GM18519 (cell line): Measurements from ENCODE around the gene SLIT1.

ENCODE experiments used
- ATAC-seq: cut with Tn5 transposase; IDR thresholded peaks from one replicate; pipeline ENCODE4 v1.9.1; 2021; ENCODE audit warnings: mild to moderate bottlenecking, moderate library complexity; ENCODE audit not compliant: unreplicated experiment, low FRiP score

The SLIT1 gene

DNA sequence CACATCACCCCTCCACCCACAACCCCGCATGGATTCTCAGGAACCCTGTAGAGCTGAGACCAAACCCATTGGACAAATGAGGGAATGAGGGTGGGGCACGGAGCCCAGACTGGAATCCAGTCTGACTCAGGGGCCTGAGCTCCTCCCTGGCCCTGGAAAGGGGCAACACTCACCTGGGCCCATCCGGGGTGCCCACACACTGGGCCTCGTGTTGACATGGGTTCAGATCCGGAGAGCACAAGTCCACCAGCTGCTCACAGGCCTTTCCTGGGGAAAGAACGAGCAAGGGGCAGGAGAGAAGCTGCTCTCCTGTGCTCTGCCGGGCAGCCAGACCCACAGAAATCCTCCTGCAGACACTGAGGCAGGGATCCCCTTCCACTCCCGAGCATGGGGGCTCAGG, 172.2 kb downstream of the SLIT1 start:
- no peak for ATAC-seq

DNA sequence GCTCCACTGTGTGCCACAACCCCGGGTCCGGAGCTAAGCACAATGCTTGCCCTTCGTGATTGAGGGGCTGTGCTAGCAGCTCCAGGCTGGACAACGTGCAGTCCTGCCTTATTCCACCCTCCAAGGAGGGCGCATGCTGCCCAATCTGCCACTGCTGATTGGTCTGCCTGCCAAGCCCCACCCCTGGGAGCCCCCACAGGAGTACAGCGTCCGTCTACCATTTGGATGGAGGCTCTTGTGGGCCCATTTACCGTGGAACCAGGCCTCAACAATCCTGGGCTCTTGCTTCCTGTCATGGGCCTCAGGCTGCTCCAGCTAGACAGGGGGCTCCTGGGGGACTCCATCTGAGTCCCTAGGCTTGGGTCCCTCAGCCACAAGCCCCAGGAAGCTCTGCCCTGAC, 173.3 kb downstream of the SLIT1 start:
- ATAC-seq: no peak

DNA sequence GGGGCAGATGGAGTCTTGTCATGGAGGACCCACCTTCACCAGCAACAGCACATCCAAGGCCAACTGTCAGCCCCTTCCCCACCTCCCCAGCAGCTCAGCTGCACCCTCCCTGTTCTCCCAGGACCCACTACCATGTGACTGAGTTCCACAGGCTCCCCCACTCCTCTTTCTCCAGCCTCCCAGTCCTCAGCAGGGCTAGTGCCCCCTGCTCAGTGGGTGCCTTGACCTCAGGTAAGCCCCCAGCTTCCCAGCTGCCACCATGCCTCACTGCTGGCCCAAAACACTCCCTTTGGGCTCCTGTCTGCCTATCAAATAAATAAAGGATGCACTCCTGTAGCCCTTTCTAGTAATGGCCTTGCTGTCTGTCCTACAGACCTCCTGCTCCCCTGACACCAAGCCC, 174.4 kb downstream of the SLIT1 start:
- no peak for ATAC-seq

DNA sequence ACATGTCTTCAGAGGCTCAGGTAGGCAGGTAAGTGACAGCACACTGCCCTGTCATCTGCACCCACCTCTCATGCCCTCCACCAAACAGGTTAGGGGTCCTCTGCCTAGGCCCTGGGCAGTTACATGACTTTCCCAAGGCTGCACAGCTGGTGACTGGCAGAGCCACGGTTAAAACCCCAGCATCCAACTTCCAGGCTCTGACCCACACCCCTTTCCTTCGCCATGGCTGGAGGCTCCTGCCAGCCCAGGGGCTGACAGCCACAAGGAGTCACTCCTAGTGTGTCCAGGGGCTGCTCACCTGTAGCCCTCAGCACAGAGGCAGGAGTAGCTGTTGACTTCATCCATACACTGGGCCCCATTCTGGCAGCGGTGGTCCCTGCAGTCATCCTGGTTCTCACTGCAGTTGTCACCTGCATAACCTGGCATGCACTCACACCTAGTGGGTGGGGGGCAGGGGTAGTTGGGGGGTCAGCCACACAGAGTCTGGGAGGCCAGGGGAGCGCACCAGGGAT, 175.0 kb downstream of the SLIT1 start:
- no peak for ATAC-seq

DNA sequence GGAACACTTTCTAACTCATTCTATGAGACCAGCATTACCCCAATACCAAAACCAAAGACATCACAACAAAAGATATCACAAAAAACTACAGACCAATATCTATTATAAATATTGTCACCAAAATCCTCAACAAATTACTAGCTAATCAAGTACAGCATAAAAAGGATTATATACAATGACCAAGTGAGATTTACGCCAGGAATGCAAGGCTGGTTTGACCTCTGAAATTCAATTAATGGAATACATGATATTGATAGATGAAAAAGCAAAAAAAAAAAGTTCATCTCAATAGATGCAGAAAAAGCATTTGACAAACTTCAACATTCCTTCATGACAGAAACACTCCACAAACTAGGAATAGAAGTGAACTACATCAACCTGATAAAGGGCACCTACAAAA, 178.3 kb downstream of the SLIT1 start:
- no peak for ATAC-seq

DNA sequence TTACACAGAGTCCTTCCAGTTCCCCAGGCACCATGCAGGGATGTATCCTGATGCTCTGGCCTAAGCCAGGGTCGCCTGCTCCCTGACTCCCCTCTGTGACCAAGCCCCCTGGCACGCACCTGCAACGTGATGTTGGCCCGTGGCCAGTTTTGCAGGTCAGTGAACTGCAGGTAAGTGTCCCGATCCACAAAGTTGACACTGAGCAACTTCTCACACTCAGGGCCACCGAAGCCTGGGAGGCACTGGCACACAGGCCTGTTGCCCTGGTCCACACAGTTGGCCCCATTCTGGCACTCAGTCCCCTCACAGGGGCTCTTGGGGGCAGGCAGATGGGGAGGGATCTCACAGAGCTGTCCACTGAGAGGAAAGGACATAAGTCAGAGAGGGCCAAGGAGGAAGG, 179.4 kb downstream of the SLIT1 start:
- no peak for ATAC-seq

DNA sequence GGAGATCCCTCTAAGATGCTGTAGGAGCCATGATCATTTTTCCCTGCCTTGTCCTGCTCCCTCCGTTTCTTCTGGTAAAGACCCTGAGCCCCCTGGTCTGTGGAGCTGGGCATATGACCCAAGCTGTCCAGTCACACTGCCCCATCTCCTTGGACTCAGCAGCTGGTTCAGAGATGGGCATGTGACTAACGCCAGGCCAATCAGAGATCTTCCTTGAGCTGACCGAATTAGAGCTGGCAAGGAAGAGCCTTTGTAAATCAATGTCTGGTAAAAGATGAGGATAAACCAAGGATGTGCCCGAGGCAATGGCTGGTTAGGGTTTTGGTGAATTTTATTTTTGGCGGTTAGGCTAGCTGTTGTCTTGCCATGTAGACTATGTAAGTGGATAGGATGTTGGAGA, 180.4 kb downstream of the SLIT1 start:
- no peak for ATAC-seq

DNA sequence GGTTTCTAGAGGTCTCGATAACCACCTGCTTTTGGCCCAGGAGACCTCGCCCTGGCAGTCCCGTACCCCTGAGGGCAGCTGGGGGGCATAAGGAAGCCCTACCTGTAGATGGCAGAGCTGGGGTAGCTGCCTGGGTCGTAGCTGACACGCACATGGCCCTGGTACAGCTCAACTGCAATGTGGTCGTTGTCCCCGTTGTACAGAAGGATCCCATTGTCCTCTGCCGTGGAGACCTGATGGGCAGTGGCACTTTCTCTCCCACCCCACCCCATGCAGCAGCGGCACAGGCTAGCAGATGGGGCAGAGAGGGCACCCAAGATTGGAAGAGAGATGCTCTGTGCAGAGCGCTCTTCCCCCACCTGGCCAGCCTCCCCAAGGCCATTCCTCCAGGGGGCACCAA, 181.2 kb downstream of the SLIT1 start:
- ATAC-seq: no peak

DNA sequence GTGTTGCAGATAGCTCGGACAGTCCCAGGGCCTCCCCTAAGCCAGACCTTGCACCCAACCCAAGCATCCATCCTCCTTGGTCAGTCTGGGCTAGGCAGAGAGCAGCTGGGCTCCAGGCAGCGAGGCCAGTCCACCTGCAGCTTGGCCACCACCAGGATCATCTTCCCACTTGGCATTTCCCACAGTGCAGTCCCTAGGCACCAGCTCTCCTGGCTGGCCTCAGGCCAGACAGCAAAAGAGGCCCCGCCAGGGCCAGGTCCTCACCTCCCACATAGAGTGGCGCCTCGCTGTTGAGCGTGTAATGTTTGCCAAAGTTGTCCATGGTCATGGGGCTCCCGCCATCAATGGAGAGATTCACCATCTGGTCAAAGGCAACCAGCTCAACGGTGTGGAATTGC, 182.0 kb downstream of the SLIT1 start:
- ATAC-seq: no peak

DNA sequence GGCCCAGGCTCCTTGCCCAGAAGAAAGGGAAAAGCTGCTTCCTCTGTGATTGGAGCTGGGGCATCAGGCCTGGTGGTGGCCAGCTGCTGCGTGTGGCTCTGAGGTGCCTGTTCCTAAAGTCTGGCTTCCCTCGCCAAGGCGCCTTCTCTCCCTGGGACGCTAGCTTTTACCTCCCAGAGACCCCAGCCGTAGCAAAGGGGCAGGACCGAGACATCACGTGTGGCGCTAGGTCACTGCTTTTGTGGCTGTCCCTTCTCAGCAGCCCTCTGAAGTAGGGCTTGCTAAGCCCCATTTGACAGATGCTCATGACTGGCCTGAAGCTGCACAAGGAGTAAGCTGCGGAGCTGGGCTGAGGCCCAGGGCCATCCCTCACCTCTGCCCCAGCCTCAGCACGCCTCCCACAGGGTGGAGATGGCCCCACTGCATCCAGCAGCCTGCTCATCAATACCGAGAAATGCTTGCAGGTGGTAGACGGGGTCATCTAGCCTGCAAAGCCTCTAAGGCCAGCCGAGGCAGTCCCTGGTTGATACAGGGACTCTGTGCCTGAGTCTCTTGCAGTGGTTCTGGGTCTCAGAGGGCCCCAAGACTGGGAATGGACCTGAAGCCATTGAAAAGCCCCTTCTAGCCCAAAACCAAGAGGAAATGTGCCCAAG, 182.5 kb downstream of the SLIT1 start:
- ATAC-seq: no peak

DNA sequence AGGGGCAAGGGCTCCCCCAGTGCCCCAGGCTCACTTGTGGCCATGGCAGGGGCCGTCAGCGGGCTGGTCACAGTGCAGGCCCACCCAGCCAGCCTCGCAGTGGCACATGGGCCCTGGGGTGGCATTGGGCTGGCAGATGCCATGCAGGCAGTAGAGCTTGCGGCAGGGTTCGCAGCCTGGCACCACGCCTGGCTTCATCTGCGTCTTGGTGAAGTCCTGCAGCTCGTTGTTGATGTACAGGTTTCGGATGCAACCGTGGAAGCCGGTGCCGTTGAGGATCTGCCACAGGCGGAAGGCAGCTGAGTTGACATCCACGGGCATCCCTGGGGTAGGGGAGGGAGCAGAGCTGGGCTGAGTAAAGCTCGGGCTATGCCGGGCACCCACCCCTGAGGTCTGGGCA, 183.1 kb downstream of the SLIT1 start:
- ATAC-seq: no peak

DNA sequence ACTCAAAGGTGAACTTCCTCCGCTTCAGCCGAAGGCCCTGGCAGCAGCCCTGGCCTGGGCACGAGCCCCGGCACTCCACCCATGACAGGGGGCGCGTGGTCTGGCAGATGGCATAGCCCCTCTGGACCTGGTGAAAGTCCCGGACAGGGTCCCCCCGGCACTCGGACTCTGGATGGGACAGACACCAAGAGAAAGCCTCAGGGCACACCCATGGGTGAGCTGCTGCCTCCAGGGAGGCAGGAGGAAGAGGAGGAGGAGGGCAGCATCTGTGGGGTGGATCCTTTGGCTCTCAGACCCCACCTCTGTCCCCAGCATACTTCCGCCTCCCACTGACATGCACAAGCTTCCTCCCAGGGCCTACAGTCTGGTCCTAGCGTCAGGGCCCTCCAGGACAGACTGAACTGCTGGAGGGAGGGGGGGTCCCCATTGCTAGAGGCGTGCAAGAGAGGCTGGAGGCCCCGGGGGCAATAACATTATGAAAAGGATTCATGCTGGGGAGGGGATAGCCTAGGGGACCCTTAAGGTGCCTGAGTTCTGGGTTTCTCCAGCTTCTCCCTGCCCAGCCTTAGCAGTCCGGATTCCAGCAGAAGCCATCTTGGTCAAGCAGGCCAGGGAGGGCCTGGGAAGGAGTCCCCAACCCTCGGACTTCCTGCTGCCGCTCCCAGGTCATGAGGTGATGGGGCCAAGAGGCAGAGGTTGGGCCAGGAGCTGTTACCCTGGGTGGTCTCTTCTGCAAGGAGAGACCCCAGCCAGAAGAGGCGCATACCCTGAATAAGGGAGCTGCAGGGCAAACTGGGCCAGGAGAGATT, 184.4 kb downstream of the SLIT1 start:
- ATAC-seq: no peak

DNA sequence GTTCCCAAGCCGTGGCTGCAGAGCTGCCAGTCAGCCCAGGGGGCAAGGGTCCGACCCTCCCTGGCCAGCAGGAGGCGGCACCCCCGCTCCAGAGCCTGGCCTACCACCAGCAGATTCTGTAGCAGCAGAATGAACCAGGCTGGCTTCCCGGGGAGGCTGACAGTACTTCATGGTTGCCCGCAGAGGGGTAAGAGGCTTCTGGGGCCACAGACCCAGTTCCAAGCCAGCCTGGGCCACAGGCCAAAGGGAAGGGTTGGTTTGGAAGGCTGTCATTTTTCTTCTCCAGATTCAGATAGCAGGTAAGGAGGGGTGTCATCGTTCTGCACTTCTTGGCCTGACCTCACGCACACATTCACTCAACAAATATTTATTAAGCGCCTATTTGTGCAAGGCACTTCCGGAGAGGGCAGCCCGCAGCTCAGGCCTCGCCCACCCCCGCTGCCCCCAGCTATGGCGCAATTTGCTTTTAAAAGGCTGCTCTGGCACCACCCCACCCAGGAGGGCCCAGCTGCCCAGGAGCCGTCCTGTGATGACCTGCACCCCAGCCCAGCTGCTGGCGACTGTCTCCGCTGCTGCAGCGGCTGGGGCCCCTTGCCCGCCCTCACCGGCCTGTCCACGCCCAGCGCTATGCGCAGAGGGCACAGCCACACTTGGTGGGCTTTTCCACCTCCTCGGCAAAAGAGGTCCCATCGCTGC, 185.1 kb downstream of the SLIT1 start:
- no peak for ATAC-seq

DNA sequence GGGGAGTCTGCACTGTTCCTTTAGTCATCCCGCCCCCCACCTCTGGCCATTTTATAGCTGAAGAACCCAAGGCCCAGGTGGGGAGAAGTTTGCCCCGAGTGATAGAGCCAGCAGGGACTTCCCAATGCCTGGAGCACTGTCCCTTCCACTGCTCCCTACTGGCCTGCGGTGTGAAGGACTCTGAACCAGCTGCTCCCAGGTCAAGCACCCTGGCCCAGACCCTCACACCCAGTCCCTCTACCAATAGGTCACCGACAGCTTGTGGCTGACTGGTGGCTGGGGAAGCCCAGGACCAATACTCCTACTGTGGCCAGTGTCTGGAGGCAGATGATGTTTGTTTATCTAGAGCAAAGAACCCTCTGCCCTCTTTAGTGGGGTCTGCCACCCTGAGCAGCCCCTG, 185.8 kb downstream of the SLIT1 start:
- no peak for ATAC-seq

DNA sequence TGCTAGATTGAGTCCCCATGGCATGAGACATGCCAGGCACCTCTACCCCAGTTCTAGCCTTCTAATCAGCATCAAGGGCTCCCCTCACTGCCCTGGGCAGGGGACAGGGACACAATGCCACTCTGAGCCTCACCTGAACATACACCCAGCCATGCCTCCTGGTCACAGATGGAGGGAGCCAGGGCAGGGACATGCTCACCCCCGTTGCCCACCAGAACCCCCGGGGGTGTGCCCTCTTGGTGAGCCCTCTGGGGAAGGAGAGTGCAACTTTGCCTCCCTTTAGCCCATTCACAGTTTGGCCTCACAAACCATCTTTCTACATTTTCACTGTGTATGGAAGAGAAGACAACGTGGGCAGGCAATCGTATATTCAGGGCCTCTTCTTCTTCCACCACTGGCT, 186.4 kb downstream of the SLIT1 start:
- ATAC-seq: no peak

DNA sequence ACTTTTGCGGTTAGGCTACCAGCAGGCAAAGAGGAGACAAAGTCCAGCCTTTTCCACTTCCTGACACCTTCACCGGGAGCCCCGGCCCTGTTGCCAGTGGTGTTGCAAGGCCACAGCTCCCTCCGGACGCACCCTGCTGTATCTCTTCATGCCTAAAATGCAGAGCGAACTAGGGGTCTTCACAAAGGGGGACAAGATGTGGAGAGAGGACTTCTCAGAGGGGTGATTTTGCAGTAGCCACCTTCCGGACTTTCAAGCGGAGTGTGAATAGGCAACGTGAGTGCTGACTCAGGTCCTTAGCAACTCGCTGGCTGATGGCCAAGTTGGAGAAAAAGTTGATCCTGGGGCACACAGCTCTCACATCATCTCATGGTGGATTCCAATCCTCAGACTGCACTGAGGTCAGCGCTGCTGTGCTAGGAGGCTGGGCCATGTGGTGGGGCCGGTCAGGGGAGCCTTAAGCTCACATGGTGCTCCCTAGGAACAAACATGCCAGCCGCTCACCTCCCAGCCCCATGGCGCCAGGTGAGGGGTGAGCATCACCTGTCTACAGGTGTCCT, 187.3 kb downstream of the SLIT1 start:
- ATAC-seq: no peak

DNA sequence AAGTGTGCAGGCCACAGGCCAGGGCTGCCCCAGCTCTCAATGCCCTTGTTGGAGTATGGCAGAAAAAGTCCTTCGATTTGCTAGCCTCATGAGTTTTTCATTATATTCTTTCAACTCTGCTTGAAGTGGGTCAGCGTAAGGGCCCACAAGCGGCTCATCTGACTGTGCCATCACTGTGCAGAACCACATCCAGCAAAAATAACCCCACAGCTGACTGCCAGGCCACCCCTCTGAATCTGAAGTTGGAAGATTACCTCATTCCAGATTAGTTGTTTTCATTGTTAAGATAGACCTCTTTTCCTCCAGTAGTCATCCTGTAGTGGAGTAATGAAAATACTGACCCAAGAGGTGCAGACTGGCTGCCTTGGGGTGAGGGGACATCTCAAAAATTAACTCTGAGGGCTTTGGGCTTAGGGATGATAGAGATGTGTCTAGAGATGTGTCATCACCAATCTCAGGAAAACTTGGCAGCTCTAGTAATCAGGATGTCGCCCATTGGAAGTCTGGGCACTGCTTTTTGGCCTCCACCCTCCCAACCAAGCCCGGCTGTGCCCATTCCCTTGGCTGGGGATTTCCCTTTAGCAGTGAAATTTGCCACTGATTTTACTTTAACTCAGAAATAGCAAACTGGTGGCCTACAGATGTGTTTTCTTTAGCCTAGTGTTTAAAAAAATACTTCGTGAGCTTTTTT, 189.3 kb downstream of the SLIT1 start:
- no peak for ATAC-seq

DNA sequence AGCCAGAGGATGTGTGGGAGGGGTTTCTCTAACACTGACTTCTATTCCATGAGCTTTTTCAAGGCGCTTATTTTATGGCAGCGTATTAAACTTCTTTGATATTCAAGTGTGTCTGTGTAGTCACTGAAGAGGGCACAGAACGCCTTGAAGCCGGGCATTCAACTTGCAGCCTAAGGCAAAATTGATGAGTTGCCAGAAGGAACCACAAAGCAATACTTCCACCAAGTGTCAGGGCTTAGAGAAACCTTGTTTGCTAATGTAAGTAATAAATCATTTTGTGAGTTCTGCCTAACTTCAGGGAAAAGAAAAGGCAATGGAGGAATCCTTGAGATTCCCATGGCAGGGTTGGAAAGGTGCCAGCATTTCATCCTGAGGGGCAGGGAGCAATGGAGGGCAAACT, 189.9 kb downstream of the SLIT1 start:
- ATAC-seq: no peak

DNA sequence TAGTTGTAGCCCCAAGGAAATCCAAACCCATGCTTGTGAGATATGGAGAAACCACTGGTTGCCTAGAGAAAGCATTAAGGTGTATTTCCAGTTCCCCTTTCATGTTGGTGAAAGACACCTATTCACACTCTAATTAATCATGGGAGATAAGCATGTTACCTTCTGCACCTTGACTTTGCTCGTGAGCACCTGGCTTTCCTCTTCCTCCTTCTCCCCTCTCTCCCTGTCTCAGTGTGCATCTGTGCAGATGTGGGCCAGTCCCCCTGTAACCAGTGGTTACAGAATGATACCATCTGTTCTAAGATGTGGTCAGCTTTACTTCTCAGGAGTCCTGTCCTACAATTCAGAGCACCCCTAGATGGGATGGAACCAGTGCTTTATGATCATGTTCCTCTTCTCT, 193.0 kb downstream of the SLIT1 start:
- ATAC-seq: no peak

DNA sequence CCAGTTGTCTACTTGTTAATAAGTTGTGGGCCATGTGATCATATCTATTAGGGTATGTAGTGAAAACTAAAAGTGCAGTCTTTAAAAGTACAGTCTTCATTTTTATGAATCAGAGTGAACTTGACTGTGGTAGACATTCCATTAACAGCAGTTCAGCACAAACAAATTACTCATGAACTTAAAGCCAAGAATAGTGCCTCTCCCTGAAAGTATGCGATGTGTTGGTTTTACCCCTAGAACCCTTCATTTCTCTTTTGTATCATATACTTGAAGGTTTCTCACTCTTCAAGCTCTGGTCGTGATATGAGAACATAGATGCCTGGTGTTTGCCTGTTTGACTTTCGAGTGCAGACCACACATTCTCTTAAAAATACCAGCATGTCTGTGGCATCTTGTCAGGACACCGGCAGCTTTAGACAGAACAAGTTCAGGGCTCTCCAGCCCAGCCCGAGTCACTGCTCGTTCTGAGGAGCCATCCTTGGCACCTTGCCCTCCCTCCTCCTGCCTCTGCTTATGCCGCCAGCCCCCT, 194.4 kb downstream of the SLIT1 start:
- ATAC-seq: no peak
